Neuronal stem cell (in vitro differentiated cells): ENCODE measurements around the gene HYAL3.

Experiments
- DNase-seq: peaks from one replicate; pipeline ENCODE4 v3.0.0-alpha.2; 2013; ENCODE audit warnings: low spot score
- H2AFZ ChIP-seq: one replicate; pipeline ENCODE4 v1.6.1; 2013; ENCODE audit warnings: mild to moderate bottlenecking, low read length, inconsistent platforms
- H2AK5ac ChIP-seq: 2 replicates; pipeline ENCODE4 v1.6.1; 2013; ENCODE audit warnings: low read depth, mild to moderate bottlenecking, inconsistent platforms, low read length, moderate library complexity, mixed read lengths
- H2BK120ac ChIP-seq: 2 replicates; pipeline ENCODE4 v1.6.1; 2013; ENCODE audit warnings: low read depth, mild to moderate bottlenecking, inconsistent platforms, low read length, moderate library complexity, mixed read lengths
- H2BK12ac ChIP-seq: one replicate; pipeline ENCODE4 v1.6.1; 2013; ENCODE audit warnings: low read length, inconsistent platforms
- H2BK15ac ChIP-seq: 2 replicates; pipeline ENCODE4 v1.6.1; 2013; ENCODE audit warnings: mild to moderate bottlenecking, low read length, inconsistent platforms, mixed read lengths
- H2BK5ac ChIP-seq: one replicate; pipeline ENCODE4 v1.6.1; 2013; ENCODE audit warnings: inconsistent platforms, mild to moderate bottlenecking, low read length, moderate library complexity
- H3K14ac ChIP-seq: one replicate; pipeline ENCODE4 v1.6.1; 2013; ENCODE audit warnings: low read length, inconsistent platforms
- H3K18ac ChIP-seq: 2 replicates; pipeline ENCODE4 v1.6.1; 2013; ENCODE audit warnings: low read length, inconsistent platforms
- H3K23ac ChIP-seq: 2 replicates; pipeline ENCODE4 v1.6.1; 2013; ENCODE audit warnings: low read depth, mild to moderate bottlenecking, mixed read lengths, low read length, inconsistent platforms; ENCODE audit not compliant: poor library complexity
- H3K27ac ChIP-seq: replicated peaks from 3 replicates; pipeline ENCODE4 v1.5.1; 2013; ENCODE audit warnings: low read length, inconsistent platforms
- H3K27me3 ChIP-seq, 3 experiments: 2 replicates each; pipeline ENCODE4 v1.6.1; 2013; ENCODE audit warnings: low read length in 3 of 3, mild to moderate bottlenecking in 2 of 3, inconsistent platforms in 1 of 3, low read depth in 1 of 3, mixed read lengths in 1 of 3, moderate library complexity in 1 of 3; ENCODE audit not compliant: control insufficient read depth in 3 of 3, insufficient read depth in 3 of 3
- H3K36me3 ChIP-seq, 2 donors: replicated peaks in 1 of 2; 2 replicates each; pipeline ENCODE4 v1.6.1; 2013; ENCODE audit warnings: low read length in 2 of 2; ENCODE audit not compliant: control insufficient read depth in 2 of 2, insufficient read depth in 2 of 2
- H3K4ac ChIP-seq: 2 replicates; pipeline ENCODE4 v1.6.1; 2013; ENCODE audit warnings: inconsistent platforms, mild to moderate bottlenecking, low read length, moderate library complexity
- H3K4me1 ChIP-seq, 2 donors: 1 replicate in 1 of 2; 2 replicates in 1 of 2; pipeline ENCODE4 v1.6.1; 2013; ENCODE audit warnings: low read length in 2 of 2, low read depth in 1 of 2; ENCODE audit not compliant: control insufficient read depth in 2 of 2, insufficient read depth in 1 of 2
- H3K4me2 ChIP-seq: one replicate; pipeline ENCODE4 v1.6.1; 2013; ENCODE audit warnings: mild to moderate bottlenecking, low read length, inconsistent platforms; ENCODE audit not compliant: insufficient read depth, poor library complexity, severe bottlenecking
- H3K4me3 ChIP-seq, 2 donors: 2 replicates each; pipeline ENCODE4 v1.5.1; 2013; ENCODE audit warnings: low read length in 2 of 2, mild to moderate bottlenecking in 2 of 2, inconsistent platforms in 1 of 2, moderate library complexity in 1 of 2
- H3K79me1 ChIP-seq: one replicate; pipeline ENCODE4 v1.6.1; 2013; ENCODE audit warnings: low read depth, mild to moderate bottlenecking, inconsistent platforms, low read length, moderate library complexity
- H3K9ac ChIP-seq: one replicate; pipeline ENCODE4 v1.6.1; 2013; ENCODE audit warnings: mild to moderate bottlenecking, low read depth, low read length, inconsistent platforms; ENCODE audit not compliant: poor library complexity
- H3K9me3 ChIP-seq, 2 donors: replicated peaks in 1 of 2; 2 replicates each; pipeline versions ENCODE3 to v1.6.1; 2013; ENCODE audit warnings: low read length in 2 of 2, mild to moderate bottlenecking in 2 of 2, inconsistent platforms in 1 of 2, low read depth in 1 of 2, mixed read lengths in 1 of 2, moderate library complexity in 1 of 2; ENCODE audit not compliant: control insufficient read depth in 2 of 2, insufficient read depth in 1 of 2
- H4K8ac ChIP-seq: one replicate; pipeline ENCODE4 v1.6.1; 2013; ENCODE audit warnings: low read depth, mild to moderate bottlenecking, inconsistent platforms, low read length, moderate library complexity
- H4K91ac ChIP-seq: one replicate; pipeline ENCODE4 v1.6.1; 2013; ENCODE audit warnings: low read length, low read depth, mild to moderate bottlenecking, inconsistent platforms; ENCODE audit not compliant: poor library complexity
- WGBS, 2 donors: extraction: QIAGEN DNeasy Blood & Tissue Kit; methylation state at CpG; one replicate each; pipeline ENCODE4 v1.1.7; 2013; ENCODE audit warnings: missing lambda C conversion rate in 2 of 2, mixed read lengths in 1 of 2; ENCODE audit not compliant: insufficient read length in 2 of 2, insufficient replicate concordance in 1 of 2; ENCODE audit errors: extremely low coverage in 2 of 2; 5-methylcytosine and 5-hydroxymethylcytosine counted together

Gene HYAL3

DNA sequence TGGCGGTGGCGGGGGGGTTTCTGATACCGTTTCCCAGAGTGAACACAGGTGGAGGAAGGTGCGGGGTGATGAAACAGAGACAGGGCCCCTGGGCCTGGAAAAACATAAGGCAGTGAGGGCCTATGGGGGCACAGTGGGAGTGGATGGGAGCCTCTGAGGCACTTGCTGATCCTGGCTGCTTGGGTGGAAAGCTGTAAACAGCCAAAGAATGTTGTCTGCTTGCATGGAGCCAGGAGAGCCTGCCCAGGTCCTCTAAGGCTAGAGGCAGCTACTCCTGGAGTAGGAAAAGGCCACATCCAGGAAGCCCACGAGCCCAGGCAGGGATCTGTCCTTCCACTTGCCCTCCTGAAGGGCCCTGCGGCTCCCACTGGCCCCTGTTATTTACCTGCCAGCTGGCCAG lies 33.2 kb downstream of the HYAL3 start:
- H3K4me3 ChIP-seq, result no peak overlapping the region
- H2AFZ ChIP-seq, result no peak overlapping the region
- H3K9me3 ChIP-seq, result no peaks in the 10 kb centered on the region
- H3K23ac ChIP-seq, result no peak overlapping the region
- H2BK12ac ChIP-seq, result peak overlapping the region; percentile 67
- peak overlapping the region; percentile 99 for H2BK5ac ChIP-seq
- no peak for DNase-seq
- no peak overlapping the region for H2BK120ac ChIP-seq
- peak overlapping the region; percentile 27 for H3K14ac ChIP-seq
- peak overlapping the region; percentile 83 for H4K8ac ChIP-seq
- no peaks in the 10 kb centered on the region for H3K36me3 ChIP-seq
- H3K27ac ChIP-seq, result no peak overlapping the region
- no peaks in the 10 kb centered on the region for H3K27me3 ChIP-seq
- H3K4me2 ChIP-seq, result no peak overlapping the region
- H2AK5ac ChIP-seq, result peak overlapping the region; percentile 98
- no peak overlapping the region for H3K9ac ChIP-seq
- H3K4ac ChIP-seq, result peak overlapping the region; percentile 69
- peaks cover 3% of the 10 kb centered on the region for H3K79me1 ChIP-seq
- H3K4me1 ChIP-seq, result peaks cover 46 to 66% of the 10 kb centered on the region in 2 donors
- H3K18ac ChIP-seq, result peak overlapping the region; percentile 99
- H4K91ac ChIP-seq, result no peak overlapping the region
- peak overlapping the region; percentile 94 for H2BK15ac ChIP-seq
- WGBS, 2 donors, result no CpG with 5 or more reads among the region's 6 CpGs

DNA sequence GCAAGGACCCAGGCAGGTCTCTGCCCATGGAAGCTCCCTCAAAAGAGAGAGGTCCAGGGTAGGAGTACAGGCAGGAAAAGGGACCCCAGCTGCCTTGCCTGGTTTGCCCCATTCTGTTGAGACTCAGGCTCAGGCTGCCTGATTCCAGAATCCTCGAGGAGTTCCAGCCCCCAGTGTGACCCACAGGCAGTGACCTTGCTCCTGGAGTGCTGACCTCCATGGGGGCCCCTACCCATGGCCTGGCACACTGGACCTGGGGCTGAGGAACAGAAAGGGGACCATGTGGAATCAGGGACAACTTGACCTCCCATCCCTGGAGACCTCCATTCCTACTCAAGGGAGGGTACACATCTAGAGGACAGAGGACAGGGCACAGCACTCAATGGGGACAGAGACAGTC lies 33.6 kb downstream of the HYAL3 start:
- H3K27ac ChIP-seq, result peak overlapping the region; percentile 82
- no peak overlapping the region for H4K8ac ChIP-seq
- H2BK12ac ChIP-seq, result peak overlapping the region; percentile 97
- H2BK5ac ChIP-seq, result peak overlapping the region; percentile 99
- H3K4me3 ChIP-seq, result no peak overlapping the region
- H4K91ac ChIP-seq, result peak overlapping the region; percentile 98
- H3K79me1 ChIP-seq, result peaks cover 3% of the 10 kb centered on the region
- H3K9me3 ChIP-seq, result no peaks in the 10 kb centered on the region
- WGBS, 2 donors, result no CpG with 5 or more reads among the region's 1 CpG
- DNase-seq, result no peak
- H3K9ac ChIP-seq, result peak overlapping the region; percentile 44
- H2AK5ac ChIP-seq, result peak overlapping the region; percentile 98
- H3K36me3 ChIP-seq, result no peaks in the 10 kb centered on the region
- H3K14ac ChIP-seq, result no peak overlapping the region
- H2BK15ac ChIP-seq, result peak overlapping the region; percentile 94
- H2BK120ac ChIP-seq, result peak overlapping the region; percentile 88
- H3K4me1 ChIP-seq, result peaks cover 51 to 71% of the 10 kb centered on the region in 2 donors
- peak overlapping the region; percentile 99 for H3K18ac ChIP-seq
- H2AFZ ChIP-seq, result no peak overlapping the region
- H3K4ac ChIP-seq, result peak overlapping the region; percentile 69
- no peak overlapping the region for H3K4me2 ChIP-seq
- H3K27me3 ChIP-seq, result no peaks in the 10 kb centered on the region
- H3K23ac ChIP-seq, result peak overlapping the region; percentile 25

DNA sequence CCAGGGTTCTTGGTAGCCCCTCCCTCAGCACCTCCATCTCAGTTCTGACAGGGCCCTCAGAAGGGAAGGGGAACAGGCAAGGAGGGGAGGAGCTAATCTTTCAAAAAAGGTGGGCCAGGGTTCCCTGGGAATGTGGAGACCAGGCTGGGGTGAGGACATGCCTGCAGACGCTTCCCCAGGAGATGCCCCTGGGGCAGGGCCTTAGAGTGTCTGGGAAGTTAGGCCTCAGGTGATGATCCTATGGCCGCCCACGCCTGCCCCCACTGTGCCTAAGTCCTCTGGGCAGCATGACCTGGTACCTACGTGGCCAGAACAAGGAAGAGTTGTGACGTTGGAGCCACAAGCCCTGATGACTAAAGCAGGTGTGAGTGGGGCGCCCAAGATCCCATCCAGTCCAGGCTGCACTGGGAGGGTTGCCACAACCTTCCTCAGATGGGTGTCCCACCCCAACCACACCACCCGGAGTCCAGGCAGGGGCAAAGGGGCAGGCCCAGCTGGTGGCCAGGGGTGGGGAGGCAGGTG lies 34.2 kb downstream of the HYAL3 start:
- H3K18ac ChIP-seq, result peak overlapping the region; percentile 99
- no peak overlapping the region for H3K4me2 ChIP-seq
- H2BK120ac ChIP-seq, result peak overlapping the region; percentile 88
- peak overlapping the region; percentile 87 for H3K4ac ChIP-seq
- H3K4me1 ChIP-seq, result peaks cover 55 to 74% of the 10 kb centered on the region in 2 donors
- no peaks in the 10 kb centered on the region for H3K36me3 ChIP-seq
- H3K27me3 ChIP-seq, result no peaks in the 10 kb centered on the region
- H3K9ac ChIP-seq, result peak overlapping the region; percentile 34
- H4K8ac ChIP-seq, result peak overlapping the region; percentile 77
- H3K79me1 ChIP-seq, result peaks cover 3% of the 10 kb centered on the region
- whole genome bisulfite sequencing, 2 donors, result no CpG with 5 or more reads among the region's 7 CpGs
- peak overlapping the region; percentile 98 for H2AK5ac ChIP-seq
- peak overlapping the region; percentile 25 for H3K23ac ChIP-seq
- peak overlapping the region; percentile 39 for H3K14ac ChIP-seq
- H4K91ac ChIP-seq, result peak overlapping the region; percentile 98
- peak overlapping the region; percentile 77 for H2AFZ ChIP-seq
- H2BK5ac ChIP-seq, result peak overlapping the region; percentile 99
- H2BK12ac ChIP-seq, result peak overlapping the region; percentile 97
- H3K4me3 ChIP-seq, result no peak overlapping the region
- peak overlapping the region; percentile 82 for H3K27ac ChIP-seq
- H3K9me3 ChIP-seq, result no peaks in the 10 kb centered on the region
- no peak for DNase-seq
- peak overlapping the region; percentile 94 for H2BK15ac ChIP-seq

DNA sequence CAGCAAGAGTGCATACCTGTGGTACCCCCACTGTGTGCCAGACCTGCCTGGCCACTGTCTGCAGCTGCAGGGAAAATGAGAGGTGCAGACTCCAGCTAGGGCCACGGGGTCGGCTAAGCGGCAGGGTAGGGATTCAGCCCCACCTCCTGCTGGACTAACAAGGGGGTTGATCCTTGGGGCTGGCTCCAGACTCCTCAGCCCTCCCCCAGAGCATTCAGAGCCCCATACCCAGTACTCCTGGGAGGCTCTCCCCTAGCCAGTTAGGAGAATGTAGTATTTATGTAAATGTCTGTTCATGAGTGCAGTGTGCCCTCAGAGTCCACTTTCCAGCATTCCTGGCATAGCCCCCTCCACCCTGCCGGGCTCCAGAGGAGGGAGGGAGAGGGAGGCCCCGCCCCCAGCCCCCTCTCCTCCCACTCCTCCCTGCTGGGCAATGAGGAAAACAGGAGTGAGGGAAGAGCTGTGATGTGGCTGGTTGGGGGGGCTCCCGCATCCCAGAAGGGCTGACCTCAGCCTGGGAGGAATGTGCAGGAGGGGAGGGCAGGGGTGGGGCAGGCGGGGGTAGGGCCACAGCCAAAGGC lies 34.7 kb downstream of the HYAL3 start:
- peak overlapping the region; percentile 39 for H3K14ac ChIP-seq
- H3K4me2 ChIP-seq, result peak overlapping the region; percentile 42
- peak overlapping the region; percentile 64 for H4K91ac ChIP-seq
- H2BK15ac ChIP-seq, result peak overlapping the region; percentile 23
- H3K4me3 ChIP-seq, result no peak overlapping the region
- H3K9ac ChIP-seq, result peak overlapping the region; percentile 32
- no CpG with 5 or more reads among the region's 7 CpGs for WGBS, 2 donors
- H4K8ac ChIP-seq, result peak overlapping the region; percentile 99
- peaks cover 3% of the 10 kb centered on the region for H3K79me1 ChIP-seq
- H3K4ac ChIP-seq, result no peak overlapping the region
- H3K27me3 ChIP-seq, result no peaks in the 10 kb centered on the region
- peak; percentile 96 for DNase-seq
- H3K27ac ChIP-seq, result peak overlapping the region; percentile 95
- peaks cover 56 to 72% of the 10 kb centered on the region in 2 donors for H3K4me1 ChIP-seq
- H3K18ac ChIP-seq, result peak overlapping the region; percentile 89
- H2BK120ac ChIP-seq, result peak overlapping the region; percentile 2
- H2BK12ac ChIP-seq, result peak overlapping the region; percentile 3
- H3K9me3 ChIP-seq, result no peaks in the 10 kb centered on the region
- H2AK5ac ChIP-seq, result peak overlapping the region; percentile 66
- H3K36me3 ChIP-seq, result peaks cover under 1 to 2% of the 10 kb centered on the region in 2 donors
- peak overlapping the region; percentile 80 for H2BK5ac ChIP-seq
- peak overlapping the region; percentile 77 for H2AFZ ChIP-seq
- no peak overlapping the region for H3K23ac ChIP-seq
